HG03378 (cell line): ENCODE measurements around the gene PPP1R7.

Experiments
- ATAC-seq: cut with Tn5 transposase; IDR thresholded peaks from one replicate; pipeline ENCODE4 v1.9.1; 2021; ENCODE audit warnings: mild to moderate bottlenecking, moderate library complexity; ENCODE audit not compliant: unreplicated experiment

Gene PPP1R7

DNA sequence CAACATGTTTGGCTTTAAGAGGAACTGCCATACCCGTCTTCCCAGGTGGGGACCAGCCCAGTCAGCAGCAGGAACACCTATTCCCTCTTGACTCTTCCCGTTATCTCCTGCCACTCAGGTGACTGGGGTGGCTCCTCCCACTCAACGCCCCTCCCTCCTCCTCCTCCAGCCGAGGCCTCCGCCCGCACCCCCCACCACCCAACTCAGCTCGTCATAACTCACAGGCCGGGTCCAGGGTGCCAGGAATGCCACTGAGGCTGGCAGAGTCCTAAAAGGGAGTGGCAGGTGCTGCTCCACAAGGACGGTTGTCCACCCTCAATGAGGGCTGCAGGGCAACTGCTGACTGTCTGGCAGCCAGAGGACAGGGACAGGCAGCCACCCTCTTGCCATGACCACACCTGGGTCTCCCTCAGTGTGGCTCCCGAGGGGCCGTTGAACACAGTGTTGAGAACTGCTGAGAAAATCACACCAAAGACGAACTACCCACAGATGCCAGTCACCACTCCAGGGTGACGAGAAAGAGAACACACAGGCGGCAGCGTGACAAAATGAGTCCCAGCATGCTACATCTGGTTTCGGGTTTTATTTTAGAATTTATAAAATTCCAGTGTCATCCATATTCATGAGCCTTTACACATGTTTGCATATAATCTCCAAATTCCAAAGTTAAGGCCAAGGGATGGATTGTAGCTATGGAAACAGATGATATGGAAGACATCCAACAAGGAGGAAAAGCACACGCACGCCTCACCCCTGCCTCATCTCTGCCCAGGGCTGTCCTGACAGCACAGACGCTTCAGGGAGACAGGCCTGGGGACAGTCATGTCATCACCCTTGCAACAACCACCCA is 76.7 kb downstream of the PPP1R7 start:
- ATAC-seq: no peak

DNA sequence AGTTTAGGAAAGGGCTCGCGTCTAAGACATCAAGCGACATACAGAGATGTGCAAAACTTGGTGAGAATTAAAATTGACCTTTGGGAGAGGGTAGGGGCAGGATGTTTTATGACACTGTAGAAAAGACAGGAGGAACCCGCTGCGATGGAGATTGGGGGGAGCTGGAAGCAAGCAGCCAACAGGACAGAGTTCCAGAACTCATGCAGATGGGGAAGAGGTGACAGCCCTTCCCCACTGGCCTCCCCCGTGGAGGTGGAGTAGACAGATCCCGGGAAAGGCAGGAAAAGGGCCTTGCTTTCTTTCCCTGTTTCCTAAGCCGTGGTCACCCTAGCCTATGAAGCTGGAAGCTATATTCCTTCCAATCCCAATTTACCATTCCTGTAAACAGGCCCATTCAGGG is 77.3 kb downstream of the PPP1R7 start:
- ATAC-seq: no peak

- ATAC-seq: no peak
These were observed 78.0 kb downstream of the PPP1R7 start for GRCh38 chr2:241228081-241228859.

GRCh38 chr2:241228860-241229516 is 78.7 kb downstream of the PPP1R7 start:
- ATAC-seq: no peak

GRCh38 chr2:241229563-241230401 is 79.5 kb downstream of the PPP1R7 start:
- no peak for ATAC-seq

- no peak for ATAC-seq
These were observed 80.2 kb downstream of the PPP1R7 start for GRCh38 chr2:241230435-241230834.

DNA sequence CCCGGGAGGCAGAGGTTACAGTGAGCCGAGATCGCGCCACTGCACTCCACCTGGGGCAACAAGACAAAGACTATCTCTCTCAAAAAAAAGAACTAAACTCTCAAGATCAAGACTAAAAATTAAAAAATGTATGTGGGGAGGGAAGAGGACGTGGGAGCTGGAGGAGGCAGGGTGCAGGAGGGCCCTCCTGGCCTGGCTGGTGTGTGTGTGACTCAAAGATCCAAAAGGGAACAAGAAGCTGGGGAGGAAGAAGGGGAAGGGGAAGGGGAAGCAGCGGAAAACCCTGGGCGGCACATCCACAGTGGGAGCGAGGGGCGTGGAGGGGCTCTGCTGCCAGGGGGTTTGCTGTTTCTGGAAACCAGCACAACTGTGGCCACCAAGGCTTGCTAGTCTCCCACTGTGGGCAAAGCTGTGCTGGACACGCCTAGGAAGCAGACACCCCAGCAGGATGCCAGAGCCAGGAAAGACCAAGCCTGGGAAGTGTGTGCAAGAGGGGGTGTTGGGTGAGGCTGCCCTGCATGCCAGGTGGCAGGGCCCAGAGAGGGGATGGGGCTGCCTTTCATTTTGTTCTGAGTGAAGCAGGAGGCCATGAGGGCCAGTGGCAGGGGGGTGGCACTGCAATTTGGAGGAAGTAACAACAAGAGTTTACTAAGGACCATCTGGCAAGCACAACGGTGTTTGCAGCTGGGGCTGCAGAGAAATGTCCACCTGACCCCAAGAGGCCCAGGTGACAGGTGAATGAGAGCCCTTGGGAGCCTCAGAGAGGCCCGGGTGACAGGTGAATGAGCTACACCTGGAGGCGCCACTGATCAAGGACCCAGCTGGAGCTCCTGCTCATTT is 82.7 kb downstream of the PPP1R7 start:
- no peak for ATAC-seq
